ENCODE measurements around the gene MAP4K3. TPM values are rescaled to one million over a fixed set of nuclear protein-coding genes. Genes with fewer than 3 reads are reported as not detected.

Gene MAP4K3
- total and polyA plus RNA-seq, 2 of the 4 experiments (the other 2 are of a cell fraction): 13.2 to 32.6 TPM

- H3K14ac ChIP-seq (replicated peaks; ENCODE audit: low read depth, low read length): peak overlapping the region; percentile 61
- peak overlapping the region; percentile 65; the same call in 1 of the 2 replicates for H3K4ac ChIP-seq (ENCODE audit: low read depth, low read length)
- peak overlapping the region; percentile 75 for H2BK20ac ChIP-seq (ENCODE audit: low read depth, low read length)
- peak overlapping the region; percentile 83; the same call in 1 of the 3 replicates for H2BK15ac ChIP-seq (ENCODE audit: low read depth, low read length)
- H2BK120ac ChIP-seq (ENCODE audit: low read depth, low read length): peak overlapping the region; percentile 68; the same call in 1 of the 2 replicates
- no peak for ATAC-seq (ENCODE audit: low read depth)
- H2BK5ac ChIP-seq (ENCODE audit: low read depth, low read length, poor library complexity, severe bottlenecking): peak overlapping the region; percentile 84
- H2AK5ac ChIP-seq (ENCODE audit: low read depth, low read length): peak overlapping the region; percentile 88; the same call in 1 of the 2 replicates
- BruUV-seq (replicated peaks): no TSS peak
- H3K27ac ChIP-seq (ENCODE audit: insufficient read depth, low read length): peak overlapping the region; percentile 21; the same call in 1 of the 2 replicates
- dilution Hi-C loops (cut with HindIII; ENCODE audit: low sequenced_read_pairs, unreplicated experiment): no loop called here
- intact Hi-C loops (cut with micrococcal nuclease): no loop called here
- H3K9me3 ChIP-seq (ENCODE audit: control insufficient read depth, insufficient read depth, low read length): no peaks in the 10 kb centered on the region
- TF ChIP-seq FOS (IDR thresholded peaks at IDR 0.05; ENCODE audit: low read depth, low read length): no peak
- TF ChIP-seq RCOR1 (IDR thresholded peaks at IDR 0.05; ENCODE audit: insufficient replicate concordance, low read length): no peak
- no peak for TF ChIP-seq BHLHE40 (IDR thresholded peaks at IDR 0.05; ENCODE audit: low read depth, low read length)
- no peak for TF ChIP-seq RAD21 (IDR thresholded peaks at IDR 0.05; ENCODE audit: low read length)
- no peak for TF ChIP-seq CTCF (conservative IDR thresholded peaks at IDR 0.05; ENCODE audit: low read depth, low read length)
- no peak for TF ChIP-seq MXI1 (IDR thresholded peaks at IDR 0.05; ENCODE audit: borderline replicate concordance, low read depth, low read length)
- TF ChIP-seq RFX5 (IDR thresholded peaks at IDR 0.05; ENCODE audit: low read depth, low read length): no peak
- no peak for TF ChIP-seq POLR2A (IDR thresholded peaks at IDR 0.05; ENCODE audit: low read depth, low read length)
- TF ChIP-seq CHD1 (IDR thresholded peaks at IDR 0.05; ENCODE audit: low read depth, low read length): no peak
- TF ChIP-seq NFE2L2 (IDR thresholded peaks at IDR 0.05; ENCODE audit: low read depth, low read length): no peak
- no peak for TF ChIP-seq USF2 (IDR thresholded peaks at IDR 0.05; ENCODE audit: low read depth, low read length)
- TF ChIP-seq MAFK (IDR thresholded peaks at IDR 0.05; ENCODE audit: low read depth, low read length): no peak
- TF ChIP-seq CEBPB (IDR thresholded peaks at IDR 0.05; ENCODE audit: low read depth, low read length): no peak
- no peak for TF ChIP-seq SMC3 (IDR thresholded peaks at IDR 0.05; ENCODE audit: low read depth, low read length)
- no peak for TF ChIP-seq ELK1 (IDR thresholded peaks at IDR 0.05; ENCODE audit: borderline replicate concordance, low read depth, low read length)
- TF ChIP-seq MAZ (IDR thresholded peaks at IDR 0.05; ENCODE audit: borderline replicate concordance, low read depth, low read length): no peak
- CTCF ChIA-PET: no interaction called here
- no peak overlapping the region; the same call in 1 of the 2 replicates for H3K18ac ChIP-seq (ENCODE audit: low read depth, low read length)
- POLR2A ChIA-PET (ENCODE audit: unreplicated experiment): no interaction called here
- peak overlapping the region in 1 of 2 experiments; percentile 6; a peak in 1 of 4 replicates for H4K8ac ChIP-seq (ENCODE audit: low read depth in 2 of 2, low read length in 2 of 2)
- H4K5ac ChIP-seq (ENCODE audit: low read depth, low read length): peak overlapping the region; percentile 62; the same call in 1 of the 2 replicates
- H3K56ac ChIP-seq (ENCODE audit: extremely low read depth, insufficient read depth, low read length): no peak overlapping the region
- H2AK9ac ChIP-seq (replicated peaks; ENCODE audit: low read depth, low read length, poor library complexity): no peak overlapping the region
- H3K9ac ChIP-seq (ENCODE audit: low read depth, low read length): no peak overlapping the region
- H3K4me1 ChIP-seq (ENCODE audit: control insufficient read depth, insufficient read depth, low read length): peaks cover 21% of the 10 kb centered on the region
- no peak overlapping the region for H3K4me2 ChIP-seq (ENCODE audit: low read depth, low read length)
- in situ Hi-C loops (cut with MboI; ENCODE audit: low sequenced_read_pairs): no loop called here
- no peak for DNase-seq
- peaks cover 3% of the 10 kb centered on the region; the same call in 1 of the 2 replicates for H3K36me3 ChIP-seq (ENCODE audit: control insufficient read depth, insufficient read depth, low read length)
- H3K27me3 ChIP-seq (ENCODE audit: control insufficient read depth, insufficient read depth, low read length): no peaks in the 10 kb centered on the region
- peaks cover 15% of the 10 kb centered on the region; the same call in 1 of the 2 replicates for H3K9me1 ChIP-seq (ENCODE audit: insufficient read depth, low read length)
- H4K20me1 ChIP-seq (ENCODE audit: insufficient read depth, low read length): no peaks in the 10 kb centered on the region
- WGBS, 2 experiments (ENCODE audit: extremely low coverage in 2 of 2, insufficient read length in 1 of 2): 100% methylated on average over 1 of the region's 3 CpGs; no CpG with 5 or more reads in 1 of the 2 experiments
- no peak overlapping the region for H3K4me3 ChIP-seq (ENCODE audit: insufficient read depth, low read depth, low read length)
- H3K23ac ChIP-seq (ENCODE audit: low read depth, low read length): peak overlapping the region; percentile 23; the same call in 1 of the 2 replicates
- H4K91ac ChIP-seq (ENCODE audit: insufficient read depth, low read depth, low read length): no peak overlapping the region
- peaks cover 0 to 22% of the 10 kb centered on the region in 2 experiments; a peak in 2 of 4 replicates for H3K79me1 ChIP-seq (ENCODE audit: low read depth in 1 of 2, low read length in 2 of 2)
- H2AFZ ChIP-seq (replicated peaks; ENCODE audit: low read length, poor library complexity): no peak overlapping the region
These were observed 33.5 kb upstream of the MAP4K3 start for GRCh38 chr2:39470580-39470979.

Data from IMR-90 (cell line).